OCI-LY7 (cell line): ENCODE data around the gene WDR48.

Source experiments
- EZH2phosphoT487 ChIP-seq: fragments of 200-600 bp; sonication (generic); IDR thresholded peaks from 2 replicates; pipeline ENCODE4 v1.6.1; 2018; ENCODE audit warnings: low read depth, borderline replicate concordance, mild to moderate bottlenecking, mixed run types, antibody characterized with exemption, low read length, moderate library complexity, mixed read lengths
- TF ChIP-seq, protein P1 (sequence below): fragments of 200-600 bp; sonication (generic); conservative IDR thresholded peaks from 2 replicates; pipeline ENCODE4 v1.5.1; 2014; ENCODE audit warnings: mild to moderate bottlenecking, antibody characterized with exemption, low read length, moderate library complexity, mixed read lengths

DNA sequence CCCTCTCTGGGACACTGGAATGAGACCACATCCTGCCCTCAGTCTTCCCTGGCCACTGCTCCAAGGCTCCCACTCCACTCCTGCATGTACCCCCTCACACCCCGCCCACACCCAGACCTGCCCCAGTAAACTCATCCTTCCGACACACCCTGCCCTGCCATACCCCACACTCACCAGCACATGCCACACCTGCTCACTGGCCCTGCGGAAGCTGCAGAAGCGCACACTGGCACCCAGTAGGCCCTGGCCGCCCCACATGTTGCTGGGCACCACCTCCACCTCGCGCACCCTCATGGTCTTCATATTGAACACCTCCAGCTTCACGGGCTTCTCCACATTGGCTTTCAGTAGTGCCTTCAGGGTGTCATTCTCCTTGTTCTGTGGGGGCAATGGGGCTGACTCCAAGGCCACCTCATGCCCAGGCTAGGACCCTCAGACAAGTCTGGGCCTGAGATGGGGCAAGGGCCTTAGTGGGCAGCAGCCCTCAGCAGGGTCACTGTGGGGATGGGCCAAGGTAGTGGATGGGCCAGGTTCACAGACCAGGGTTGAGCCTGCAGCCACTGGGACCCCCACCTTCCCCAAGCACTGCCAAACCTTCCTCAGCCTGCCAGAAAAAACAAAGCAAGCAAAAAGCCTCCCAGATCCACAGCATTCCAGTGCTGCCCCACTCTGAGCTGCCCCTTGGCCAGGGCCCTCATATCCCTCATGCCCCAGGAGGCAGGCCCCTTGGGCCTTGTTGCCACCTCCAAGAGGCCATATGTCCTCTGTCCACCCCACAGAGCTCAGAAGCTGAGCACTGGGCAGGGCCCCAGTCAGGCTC lies 50.9 kb downstream of the WDR48 start:
- TF ChIP-seq, protein P1, sequence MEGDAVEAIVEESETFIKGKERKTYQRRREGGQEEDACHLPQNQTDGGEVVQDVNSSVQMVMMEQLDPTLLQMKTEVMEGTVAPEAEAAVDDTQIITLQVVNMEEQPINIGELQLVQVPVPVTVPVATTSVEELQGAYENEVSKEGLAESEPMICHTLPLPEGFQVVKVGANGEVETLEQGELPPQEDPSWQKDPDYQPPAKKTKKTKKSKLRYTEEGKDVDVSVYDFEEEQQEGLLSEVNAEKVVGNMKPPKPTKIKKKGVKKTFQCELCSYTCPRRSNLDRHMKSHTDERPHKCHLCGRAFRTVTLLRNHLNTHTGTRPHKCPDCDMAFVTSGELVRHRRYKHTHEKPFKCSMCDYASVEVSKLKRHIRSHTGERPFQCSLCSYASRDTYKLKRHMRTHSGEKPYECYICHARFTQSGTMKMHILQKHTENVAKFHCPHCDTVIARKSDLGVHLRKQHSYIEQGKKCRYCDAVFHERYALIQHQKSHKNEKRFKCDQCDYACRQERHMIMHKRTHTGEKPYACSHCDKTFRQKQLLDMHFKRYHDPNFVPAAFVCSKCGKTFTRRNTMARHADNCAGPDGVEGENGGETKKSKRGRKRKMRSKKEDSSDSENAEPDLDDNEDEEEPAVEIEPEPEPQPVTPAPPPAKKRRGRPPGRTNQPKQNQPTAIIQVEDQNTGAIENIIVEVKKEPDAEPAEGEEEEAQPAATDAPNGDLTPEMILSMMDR: no peak
- no peak for TF ChIP-seq EZH2phosphoT487
